ENCODE data around the gene HPS5. TPM values are rescaled to one million over a fixed set of nuclear protein-coding genes. Genes with fewer than 3 reads are reported as not detected.

Gene HPS5
- total RNA-seq, 1 donor = 30.2 TPM

- H3K4me1 ChIP-seq (ENCODE audit: insufficient read depth, low read length) = no peaks in the 10 kb centered on the region
- no peaks in the 10 kb centered on the region for H3K27me3 ChIP-seq (ENCODE audit: insufficient read depth, low read length)
- no peak overlapping the region for H3K4me3 ChIP-seq (ENCODE audit: low read length)
- no peaks in the 10 kb centered on the region for H3K9me3 ChIP-seq (ENCODE audit: low read depth, low read length)
Measured at GRCh38 chr11:18245396-18245795, 76.5 kb downstream of the HPS5 start.

- Histone ChIP-seq H3K4me3 (ENCODE audit: low read length) (no peak overlapping the region), H3K4me1 (ENCODE audit: insufficient read depth, low read length) (no peaks in the 10 kb centered on the region), H3K27me3 (ENCODE audit: insufficient read depth, low read length) (peaks cover 11% of the 10 kb centered on the region), H3K9me3 (ENCODE audit: low read depth, low read length) (no peaks in the 10 kb centered on the region)
Measured at GRCh38 chr11:18243783-18244362, 78.1 kb downstream of the HPS5 start.

GRCh38 chr11:18239655-18240054, 82.3 kb downstream of the HPS5 start:
- Histone ChIP-seq H3K4me3 (ENCODE audit: low read length) (no peak overlapping the region), H3K27me3 (ENCODE audit: insufficient read depth, low read length) (peaks cover 26% of the 10 kb centered on the region), H3K4me1 (ENCODE audit: insufficient read depth, low read length) (no peaks in the 10 kb centered on the region), H3K9me3 (ENCODE audit: low read depth, low read length) (no peaks in the 10 kb centered on the region)

GRCh38 chr11:18236664-18237356, 85.1 kb downstream of the HPS5 start, which contains the start of gene SAA4:
Gene SAA4, minus strand, starts transcription at chr11:18236802. Its CDS starts 876 bp downstream, at chr11:18235926.
- Histone ChIP-seq H3K9me3 (ENCODE audit: low read depth, low read length) (no peaks in the 10 kb centered on the region), H3K4me3 (ENCODE audit: low read length) (no peak within 1 kb of the TSS), H3K27me3 (ENCODE audit: insufficient read depth, low read length) (peaks cover 26% of the 10 kb centered on the region), H3K4me1 (ENCODE audit: insufficient read depth, low read length) (no peaks in the 10 kb centered on the region)

- Histone ChIP-seq H3K27me3 (ENCODE audit: insufficient read depth, low read length) (peaks cover 26% of the 10 kb centered on the region), H3K4me1 (ENCODE audit: insufficient read depth, low read length) (no peaks in the 10 kb centered on the region), H3K9me3 (ENCODE audit: low read depth, low read length) (no peaks in the 10 kb centered on the region), H3K4me3 (ENCODE audit: low read length) (no peak overlapping the region)
Measured at GRCh38 chr11:18235394-18236334, 86.3 kb downstream of the HPS5 start.

- Histone ChIP-seq H3K9me3 (ENCODE audit: low read depth, low read length) (no peaks in the 10 kb centered on the region), H3K4me3 (ENCODE audit: low read length) (no peak overlapping the region), H3K27me3 (ENCODE audit: insufficient read depth, low read length) (peaks cover 16% of the 10 kb centered on the region), H3K4me1 (ENCODE audit: insufficient read depth, low read length) (peaks cover 6% of the 10 kb centered on the region)
Measured at GRCh38 chr11:18233912-18234311, 88.0 kb downstream of the HPS5 start.

GRCh38 chr11:18230859-18231258, 91.1 kb downstream of the HPS5 start:
- Histone ChIP-seq H3K9me3 (ENCODE audit: low read depth, low read length) (no peaks in the 10 kb centered on the region), H3K4me3 (ENCODE audit: low read length) (no peak overlapping the region), H3K27me3 (ENCODE audit: insufficient read depth, low read length) (peaks cover 4% of the 10 kb centered on the region), H3K4me1 (ENCODE audit: insufficient read depth, low read length) (peaks cover 7% of the 10 kb centered on the region)

- Histone ChIP-seq H3K27me3 (ENCODE audit: insufficient read depth, low read length) (no peaks in the 10 kb centered on the region), H3K9me3 (ENCODE audit: low read depth, low read length) (no peaks in the 10 kb centered on the region), H3K4me3 (ENCODE audit: low read length) (no peak overlapping the region), H3K4me1 (ENCODE audit: insufficient read depth, low read length) (peaks cover 7% of the 10 kb centered on the region)
Measured at GRCh38 chr11:18229501-18229900, 92.4 kb downstream of the HPS5 start.

Other genes starting within 250 kb of the HPS5 start
- 21.5 TPM for gene SAAL1, start 216.1 kb downstream of the HPS5 start, total RNA-seq
- not detected for gene MRGPRX3, start 189.6 kb downstream of the HPS5 start, total RNA-seq
- gene MRGPRX4, start 149.3 kb downstream of the HPS5 start, total RNA-seq = not detected
- not detected for gene SAA4, start 85.3 kb downstream of the HPS5 start, total RNA-seq
- 0.63 TPM for gene SAA2, start 73.5 kb downstream of the HPS5 start, total RNA-seq
- not detected for gene SAA1, start 55.9 kb downstream of the HPS5 start, total RNA-seq
- 34.0 TPM for gene GTF2H1, start 427 bp upstream of the HPS5 start, total RNA-seq
- 230 TPM for gene LDHA, start 72.4 kb upstream of the HPS5 start, total RNA-seq
- not detected for gene LDHC, start 90.2 kb upstream of the HPS5 start, total RNA-seq
- gene LDHAL6A, start 133.7 kb upstream of the HPS5 start, total RNA-seq = 0.10 TPM
- gene TSG101, start 204.8 kb upstream of the HPS5 start, total RNA-seq = 31.6 TPM

Data from mononuclear cell (primary cell).